Progenitor cell of endocrine pancreas (in vitro differentiated cells): Measurements from ENCODE around the gene FAM186B. TPM values are rescaled to one million over a fixed set of nuclear protein-coding genes. Genes with fewer than 3 reads are reported as not detected.

ENCODE experiments used
- DNase-seq: peaks from one replicate; pipeline ENCODE4 v3.0.0; 2021; ENCODE audit warnings: low spot score; ENCODE audit not compliant: unreplicated experiment
- H3K27ac Mint-ChIP-seq: 2 replicates; pipeline ENCODE4 v1.8.0; 2021; ENCODE audit warnings: mild to moderate bottlenecking, moderate library complexity, mixed read lengths
- H3K27me3 Mint-ChIP-seq: 2 replicates; pipeline ENCODE4 v1.8.0; 2021; ENCODE audit warnings: mixed read lengths
- H3K36me3 Mint-ChIP-seq: 2 replicates; pipeline ENCODE4 v1.8.0; 2022; ENCODE audit warnings: mixed read lengths; ENCODE audit not compliant: insufficient read depth
- H3K4me1 Mint-ChIP-seq: 2 replicates; pipeline ENCODE4 v1.8.0; 2021; ENCODE audit warnings: low read depth, mixed read lengths
- H3K4me3 Mint-ChIP-seq: 2 replicates; pipeline ENCODE4 v1.8.0; 2021; ENCODE audit warnings: low read depth, mild to moderate bottlenecking, moderate library complexity, mixed read lengths
- H3K9me3 Mint-ChIP-seq: 2 replicates; pipeline ENCODE4 v1.8.0; 2021; ENCODE audit warnings: low read depth, mixed read lengths
- total RNA-seq: library from RNA; stranded (reverse); gene quantifications from 2 replicates; pipeline ENCODE4 v1.2.1, GENCODE V29; 2021
- TF ChIP-seq, protein P1 (sequence below): fragments of 200-600 bp; sonication (generic); IDR thresholded peaks from one replicate; pipeline ENCODE4 v1.5.0; 2021; ENCODE audit warnings: antibody characterized with exemption, mild to moderate bottlenecking; ENCODE audit not compliant: unreplicated experiment

Gene FAM186B
- total RNA-seq, 1 donor from 2014 or later: 0.24 TPM

DNA sequence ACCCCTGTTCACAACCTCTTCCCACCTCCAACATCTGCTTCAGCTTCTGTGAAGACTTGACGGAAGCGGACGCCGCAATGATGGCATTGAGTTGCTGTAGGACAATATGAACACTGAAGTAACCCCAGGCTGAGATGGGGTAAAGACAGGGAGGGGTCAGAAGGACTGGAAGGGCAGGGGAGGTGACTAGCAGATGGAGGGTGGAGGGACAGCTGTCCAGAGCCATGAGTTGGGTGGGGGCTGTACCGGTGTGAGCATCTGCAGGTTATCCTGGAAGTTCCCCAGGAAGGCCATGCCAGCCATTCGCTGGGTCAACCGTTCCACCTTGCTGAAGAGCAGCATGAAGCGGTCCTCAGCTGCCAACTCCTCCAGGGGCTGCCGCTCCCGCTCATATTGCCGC, 44.0 kb upstream of the FAM186B start:
- H3K27ac Mint-ChIP-seq: no peak overlapping the region

DNA sequence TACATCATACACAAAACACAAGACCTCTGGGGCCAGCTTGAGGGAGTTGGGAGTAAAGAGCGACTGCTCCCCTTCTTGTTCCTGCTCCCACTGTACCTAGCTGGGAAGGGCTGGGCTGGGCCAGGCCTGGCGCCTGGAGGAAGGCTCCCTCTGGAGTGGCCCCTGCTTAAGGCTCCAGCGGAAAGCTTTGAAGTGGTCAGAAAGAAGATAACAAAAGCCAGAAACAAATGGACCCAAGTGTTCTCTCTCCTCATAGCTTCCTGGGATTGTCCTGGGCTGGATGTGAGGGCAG, 43.2 kb upstream of the FAM186B start:
- Mint-ChIP-seq H3K9me3 (no peaks in the 10 kb centered on the region), H3K27ac (no peak overlapping the region), H3K4me3 (no peak overlapping the region), H3K4me1 (peaks cover 3% of the 10 kb centered on the region), H3K36me3 (peaks cover 6% of the 10 kb centered on the region), H3K27me3 (no peaks in the 10 kb centered on the region)
- TF ChIP-seq, protein P1, sequence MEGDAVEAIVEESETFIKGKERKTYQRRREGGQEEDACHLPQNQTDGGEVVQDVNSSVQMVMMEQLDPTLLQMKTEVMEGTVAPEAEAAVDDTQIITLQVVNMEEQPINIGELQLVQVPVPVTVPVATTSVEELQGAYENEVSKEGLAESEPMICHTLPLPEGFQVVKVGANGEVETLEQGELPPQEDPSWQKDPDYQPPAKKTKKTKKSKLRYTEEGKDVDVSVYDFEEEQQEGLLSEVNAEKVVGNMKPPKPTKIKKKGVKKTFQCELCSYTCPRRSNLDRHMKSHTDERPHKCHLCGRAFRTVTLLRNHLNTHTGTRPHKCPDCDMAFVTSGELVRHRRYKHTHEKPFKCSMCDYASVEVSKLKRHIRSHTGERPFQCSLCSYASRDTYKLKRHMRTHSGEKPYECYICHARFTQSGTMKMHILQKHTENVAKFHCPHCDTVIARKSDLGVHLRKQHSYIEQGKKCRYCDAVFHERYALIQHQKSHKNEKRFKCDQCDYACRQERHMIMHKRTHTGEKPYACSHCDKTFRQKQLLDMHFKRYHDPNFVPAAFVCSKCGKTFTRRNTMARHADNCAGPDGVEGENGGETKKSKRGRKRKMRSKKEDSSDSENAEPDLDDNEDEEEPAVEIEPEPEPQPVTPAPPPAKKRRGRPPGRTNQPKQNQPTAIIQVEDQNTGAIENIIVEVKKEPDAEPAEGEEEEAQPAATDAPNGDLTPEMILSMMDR: no peak
- no peak for DNase-seq

More for the DNA sequence above, 44.0 kb upstream of the FAM186B start:
- Mint-ChIP-seq H3K9me3 (no peaks in the 10 kb centered on the region), H3K4me1 (peaks cover 3% of the 10 kb centered on the region), H3K36me3 (peaks cover 6% of the 10 kb centered on the region), H3K4me3 (no peak overlapping the region), H3K27me3 (no peaks in the 10 kb centered on the region)
- no peak for DNase-seq
- TF ChIP-seq, protein P1: no peak

DNA sequence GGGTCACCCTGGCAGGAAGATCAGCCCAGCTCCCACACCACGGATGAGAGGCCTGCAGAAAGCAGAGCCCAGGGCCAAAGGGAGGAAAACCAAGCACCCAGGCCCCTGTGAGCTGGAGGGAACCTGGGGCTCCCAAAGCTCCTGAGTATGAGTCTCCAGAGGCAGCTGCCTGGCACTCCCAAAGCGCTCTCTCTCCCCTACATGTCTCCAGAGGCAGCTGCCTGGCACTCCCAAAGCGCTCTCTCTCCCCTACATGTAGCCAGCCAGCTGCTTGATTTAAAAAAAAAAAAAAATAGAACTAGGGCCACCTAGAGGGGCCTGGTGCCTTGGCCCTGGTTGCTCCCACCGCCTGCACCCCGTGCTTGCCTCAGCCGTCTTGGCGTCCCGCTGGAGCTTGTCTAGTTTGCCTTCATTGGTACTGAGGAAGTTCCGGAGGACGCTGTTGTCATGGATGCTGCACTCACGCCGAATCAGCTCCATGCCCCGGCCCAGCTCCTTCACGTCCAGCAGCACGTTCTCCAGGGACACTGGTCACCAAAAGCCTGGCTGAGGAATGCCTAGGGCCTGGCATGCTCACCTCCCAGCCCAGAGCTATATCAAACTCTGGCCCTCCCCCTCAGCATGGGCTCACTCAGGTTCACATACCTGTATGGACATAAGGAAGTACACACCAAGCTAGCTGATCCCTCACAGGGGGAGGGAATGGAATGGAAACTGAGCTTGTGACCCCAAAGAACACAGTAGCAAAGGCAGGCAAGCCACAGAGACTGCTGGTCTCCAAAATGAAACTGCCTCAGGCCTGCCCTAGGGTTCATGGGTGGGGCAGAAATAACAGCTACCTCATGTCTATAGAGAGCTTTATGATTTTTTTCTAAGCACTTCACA, 42.6 kb upstream of the FAM186B start:
- Mint-ChIP-seq H3K27me3 (no peaks in the 10 kb centered on the region), H3K27ac (no peak overlapping the region), H3K9me3 (no peaks in the 10 kb centered on the region), H3K36me3 (peaks cover 10% of the 10 kb centered on the region), H3K4me1 (peaks cover 3% of the 10 kb centered on the region), H3K4me3 (no peak overlapping the region)
- DNase-seq: no peak
- TF ChIP-seq, protein P1: no peak

DNA sequence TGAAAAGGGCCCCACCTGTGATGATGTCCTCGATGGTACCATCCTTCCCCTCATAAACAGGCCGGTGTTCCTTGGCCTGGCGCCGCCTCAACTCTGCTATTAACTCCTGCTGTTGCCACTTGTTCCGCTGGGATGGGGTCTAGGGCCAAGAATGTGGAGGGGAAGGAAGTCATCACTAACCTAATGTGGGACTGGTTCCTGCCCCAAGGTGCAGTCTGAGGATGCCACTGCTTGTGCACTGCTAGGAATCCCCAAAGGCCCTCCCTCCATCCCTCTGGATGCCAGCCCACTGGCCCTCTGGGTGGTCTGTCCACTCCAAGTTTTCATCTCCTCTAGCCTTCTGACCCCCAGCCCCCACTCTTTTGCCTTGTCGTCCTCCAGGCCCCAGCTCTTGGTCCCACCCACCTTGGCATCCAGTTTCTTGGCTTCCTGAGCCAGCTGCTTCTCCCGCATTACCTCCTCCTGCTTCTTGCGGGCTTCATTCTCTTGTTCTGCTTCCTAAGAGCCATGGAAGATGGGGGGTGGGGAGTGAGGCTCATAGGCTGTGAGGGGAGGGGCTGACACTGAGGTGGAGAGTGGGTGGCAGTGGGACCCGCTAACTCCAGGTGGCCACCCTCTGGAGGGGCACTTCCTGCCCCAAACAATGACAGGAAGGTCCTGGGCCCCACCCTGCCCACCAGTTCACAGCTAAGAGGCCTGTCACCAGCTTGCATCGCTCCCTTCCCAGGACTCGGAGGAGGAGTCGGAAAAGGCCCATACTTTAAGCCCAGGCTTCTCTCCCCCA, 41.6 kb upstream of the FAM186B start:
- Mint-ChIP-seq H3K36me3 (peaks cover 10% of the 10 kb centered on the region), H3K4me1 (peaks cover 3% of the 10 kb centered on the region), H3K27me3 (no peaks in the 10 kb centered on the region), H3K27ac (no peak overlapping the region), H3K4me3 (no peak overlapping the region), H3K9me3 (no peaks in the 10 kb centered on the region)
- TF ChIP-seq, protein P1: no peak
- DNase-seq: no peak

DNA sequence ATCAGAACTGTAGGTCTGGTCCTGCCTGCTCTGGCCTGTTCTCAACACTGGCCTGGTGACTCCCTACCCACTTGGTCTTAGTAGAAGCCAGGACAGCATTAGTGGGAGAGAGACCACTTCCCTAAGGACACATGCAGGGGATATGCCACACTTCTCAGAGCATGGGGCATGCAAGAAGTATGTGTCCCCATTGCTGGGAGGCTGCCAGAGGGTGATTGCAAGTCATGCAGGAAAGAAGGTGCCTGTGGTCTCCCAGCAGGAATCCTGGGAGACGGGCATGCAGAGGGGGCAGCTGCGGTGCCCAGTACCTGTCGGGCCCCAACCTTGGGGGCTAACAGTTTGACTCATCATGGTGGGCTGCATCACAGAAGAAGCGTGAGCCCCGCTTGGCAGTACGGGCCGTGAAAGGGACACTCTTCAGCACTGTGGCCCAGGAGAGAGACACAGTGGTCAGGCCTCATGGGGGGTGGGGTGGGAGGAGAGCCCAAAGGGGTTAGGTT, 40.9 kb upstream of the FAM186B start:
- Mint-ChIP-seq H3K27me3 (no peaks in the 10 kb centered on the region), H3K9me3 (no peaks in the 10 kb centered on the region), H3K36me3 (peaks cover 10% of the 10 kb centered on the region)

More for the DNA sequence above, 40.9 kb upstream of the FAM186B start:
- TF ChIP-seq, protein P1: no peak
- H3K4me3 Mint-ChIP-seq: no peak overlapping the region
- peaks cover 3% of the 10 kb centered on the region for H3K4me1 Mint-ChIP-seq
- no peak overlapping the region for H3K27ac Mint-ChIP-seq
- no peak for DNase-seq
